ENCODE measurements around the gene OPCML.

The OPCML gene

DNA sequence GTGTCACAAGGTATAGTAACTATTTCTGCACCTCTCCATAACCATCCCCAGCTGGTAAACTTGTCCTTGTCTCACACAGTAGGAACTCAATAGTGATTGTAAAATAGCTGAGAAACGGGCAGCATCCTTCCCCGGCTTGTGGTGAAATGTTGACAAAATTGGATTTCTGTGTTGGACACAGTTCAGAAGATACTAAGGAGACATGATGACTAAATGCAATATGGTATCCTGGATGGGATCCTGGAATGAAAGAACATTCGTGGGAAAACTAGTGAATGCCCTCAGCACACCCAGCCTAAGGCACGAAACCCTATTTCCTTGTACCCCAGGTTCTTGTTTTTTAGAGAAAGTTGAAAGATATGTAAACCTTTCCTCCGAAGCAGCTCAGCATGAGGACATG lies 18.8 kb upstream of the OPCML start:
- no peaks in the 10 kb centered on the region for H3K36me3 Mint-ChIP-seq (ENCODE audit: low read depth)
- no peak overlapping the region for H3K4me3 Mint-ChIP-seq
- H3K4me1 Mint-ChIP-seq (ENCODE audit: low read depth), result no peaks in the 10 kb centered on the region
- peaks cover 4% of the 10 kb centered on the region for H3K9me3 Mint-ChIP-seq
- H3K27ac Mint-ChIP-seq, result no peak overlapping the region
- H3K27me3 Mint-ChIP-seq (ENCODE audit: low read depth), result no peaks in the 10 kb centered on the region

DNA sequence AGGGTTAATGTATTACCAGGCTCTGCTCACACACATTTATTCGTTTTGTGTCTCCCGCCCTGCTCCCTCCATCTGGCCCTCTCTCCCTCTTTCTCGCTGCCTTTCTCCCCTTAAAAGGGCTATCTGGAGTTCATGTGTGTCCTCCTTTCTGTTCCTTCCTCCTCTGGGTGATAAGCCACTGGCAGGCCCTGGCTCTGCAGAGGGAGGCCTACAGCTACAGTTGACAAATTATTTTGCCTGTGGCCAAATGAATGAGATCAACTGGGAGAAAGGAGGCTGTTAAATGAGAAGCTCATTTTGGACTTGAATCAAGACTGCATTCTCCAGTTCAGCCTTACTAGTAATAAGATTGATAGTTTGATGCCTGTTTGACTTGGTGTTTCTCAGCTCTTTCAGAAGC lies 17.5 kb upstream of the OPCML start:
- Mint-ChIP-seq H3K36me3 (ENCODE audit: low read depth) (no peaks in the 10 kb centered on the region), H3K27me3 (ENCODE audit: low read depth) (no peaks in the 10 kb centered on the region), H3K27ac (no peak overlapping the region), H3K9me3 (peaks cover 4% of the 10 kb centered on the region), H3K4me3 (no peak overlapping the region), H3K4me1 (ENCODE audit: low read depth) (no peaks in the 10 kb centered on the region)

DNA sequence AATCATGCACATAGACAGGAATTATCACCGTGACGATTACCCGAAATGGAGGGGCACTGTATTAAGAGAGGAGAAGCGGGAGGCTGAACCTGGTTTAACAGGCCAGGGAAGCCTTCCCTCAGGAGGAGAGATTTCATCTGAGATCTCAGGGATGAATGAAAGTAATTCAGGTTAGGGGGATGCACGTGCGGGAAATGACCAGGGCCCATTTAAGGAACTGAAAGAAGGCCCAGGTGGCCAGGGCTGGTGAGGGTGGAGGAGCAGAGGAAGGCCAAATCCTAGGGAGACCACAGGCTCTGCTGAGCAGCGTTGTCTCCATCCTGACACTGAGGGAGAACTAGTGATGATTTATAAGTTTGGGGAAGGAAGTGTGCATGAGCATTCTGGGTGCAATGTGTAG lies 16.3 kb upstream of the OPCML start:
- Mint-ChIP-seq H3K9me3 (peaks cover 4% of the 10 kb centered on the region), H3K4me3 (no peak overlapping the region), H3K4me1 (ENCODE audit: low read depth) (no peaks in the 10 kb centered on the region), H3K27me3 (ENCODE audit: low read depth) (no peaks in the 10 kb centered on the region), H3K27ac (no peak overlapping the region), H3K36me3 (ENCODE audit: low read depth) (no peaks in the 10 kb centered on the region)

DNA sequence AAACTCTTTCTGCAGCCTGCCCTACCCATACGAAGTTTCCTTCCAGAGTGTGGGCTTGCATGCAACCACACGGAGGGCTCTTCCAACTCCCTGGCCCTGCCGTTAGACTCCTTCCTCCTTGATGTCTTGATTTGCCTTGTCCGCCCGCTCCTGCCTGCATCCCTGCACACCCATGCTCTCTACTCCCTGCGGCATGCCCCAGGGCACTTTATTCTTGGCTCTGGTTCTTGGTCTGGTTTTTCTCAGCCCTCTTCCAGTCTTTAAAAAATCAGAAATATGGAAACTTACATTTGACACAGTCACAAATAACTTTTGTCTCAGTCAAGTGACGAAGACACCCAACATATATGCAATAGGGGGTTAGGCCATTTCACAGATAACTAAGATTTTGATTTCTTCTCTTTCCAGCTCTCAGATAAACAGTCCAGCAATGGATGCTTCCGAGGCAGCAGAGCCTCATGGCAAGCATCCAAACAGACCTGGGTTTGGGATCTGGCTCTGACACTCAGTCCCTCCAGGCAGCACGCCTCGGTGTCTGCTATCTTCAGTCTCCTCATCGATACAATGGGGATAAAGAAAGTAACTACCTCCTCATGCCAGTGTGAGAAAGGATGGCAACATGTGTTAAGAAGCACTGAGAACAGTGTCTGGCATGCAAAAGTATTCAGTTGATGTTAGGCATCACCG lies 15.7 kb upstream of the OPCML start:
- Mint-ChIP-seq H3K36me3 (ENCODE audit: low read depth) (no peaks in the 10 kb centered on the region), H3K27me3 (ENCODE audit: low read depth) (no peaks in the 10 kb centered on the region), H3K4me3 (no peak overlapping the region), H3K27ac (no peak overlapping the region), H3K9me3 (peaks cover 4% of the 10 kb centered on the region), H3K4me1 (ENCODE audit: low read depth) (no peaks in the 10 kb centered on the region)

DNA sequence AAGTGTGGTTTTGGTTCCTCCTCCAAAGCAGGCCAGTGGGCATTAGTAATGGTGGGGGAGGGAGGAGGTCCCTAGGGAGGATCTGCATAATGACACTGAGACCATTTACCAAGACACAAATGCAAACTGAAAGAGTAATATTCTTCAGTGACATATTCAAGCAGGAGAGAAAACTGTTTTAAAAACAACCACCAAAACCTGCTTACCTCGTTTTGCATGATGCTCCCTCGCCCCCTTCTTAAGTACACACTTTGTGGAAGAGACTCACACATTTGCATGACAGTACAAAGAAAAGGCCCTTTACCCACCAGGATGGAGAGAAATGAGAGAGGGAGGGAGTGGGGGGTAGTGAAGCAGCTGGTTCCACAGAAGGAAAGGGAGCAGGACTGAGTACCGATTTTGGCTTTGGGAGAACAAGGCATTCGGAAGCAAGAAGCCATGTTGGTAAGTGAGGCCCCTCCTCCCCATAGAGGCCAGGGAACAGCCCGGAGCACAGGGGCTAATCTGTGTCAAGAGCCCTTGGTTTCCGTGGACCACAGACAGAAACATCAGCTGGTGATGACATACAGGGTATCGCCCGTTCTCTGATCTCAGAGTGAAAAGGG lies 13.0 kb upstream of the OPCML start:
- Mint-ChIP-seq H3K9me3 (peaks cover 4% of the 10 kb centered on the region), H3K4me1 (ENCODE audit: low read depth) (no peaks in the 10 kb centered on the region), H3K27ac (no peak overlapping the region), H3K4me3 (no peak overlapping the region), H3K27me3 (ENCODE audit: low read depth) (no peaks in the 10 kb centered on the region), H3K36me3 (ENCODE audit: low read depth) (no peaks in the 10 kb centered on the region)

DNA sequence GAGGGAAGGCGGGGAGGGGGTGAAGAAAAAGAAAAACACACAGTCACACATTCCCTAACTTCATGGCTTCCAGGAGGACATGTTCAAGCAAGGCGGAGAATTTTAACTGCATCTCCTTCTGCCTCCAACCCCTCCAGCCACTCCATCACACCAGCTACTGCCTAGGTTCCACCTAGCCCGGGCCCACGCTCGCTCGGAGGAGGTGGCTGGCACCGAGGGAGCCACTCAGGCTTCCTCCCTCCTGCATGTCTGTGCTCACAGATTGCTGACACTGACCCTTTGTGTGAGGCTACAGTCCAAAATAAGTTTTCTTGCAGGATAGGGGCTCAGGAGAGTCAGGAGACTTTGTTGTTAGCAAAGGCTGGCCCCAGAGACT lies 9.4 kb upstream of the OPCML start:
- Mint-ChIP-seq H3K4me3 (no peak overlapping the region), H3K9me3 (no peaks in the 10 kb centered on the region), H3K4me1 (ENCODE audit: low read depth) (no peaks in the 10 kb centered on the region), H3K36me3 (ENCODE audit: low read depth) (no peaks in the 10 kb centered on the region), H3K27me3 (ENCODE audit: low read depth) (no peaks in the 10 kb centered on the region), H3K27ac (no peak overlapping the region)

DNA sequence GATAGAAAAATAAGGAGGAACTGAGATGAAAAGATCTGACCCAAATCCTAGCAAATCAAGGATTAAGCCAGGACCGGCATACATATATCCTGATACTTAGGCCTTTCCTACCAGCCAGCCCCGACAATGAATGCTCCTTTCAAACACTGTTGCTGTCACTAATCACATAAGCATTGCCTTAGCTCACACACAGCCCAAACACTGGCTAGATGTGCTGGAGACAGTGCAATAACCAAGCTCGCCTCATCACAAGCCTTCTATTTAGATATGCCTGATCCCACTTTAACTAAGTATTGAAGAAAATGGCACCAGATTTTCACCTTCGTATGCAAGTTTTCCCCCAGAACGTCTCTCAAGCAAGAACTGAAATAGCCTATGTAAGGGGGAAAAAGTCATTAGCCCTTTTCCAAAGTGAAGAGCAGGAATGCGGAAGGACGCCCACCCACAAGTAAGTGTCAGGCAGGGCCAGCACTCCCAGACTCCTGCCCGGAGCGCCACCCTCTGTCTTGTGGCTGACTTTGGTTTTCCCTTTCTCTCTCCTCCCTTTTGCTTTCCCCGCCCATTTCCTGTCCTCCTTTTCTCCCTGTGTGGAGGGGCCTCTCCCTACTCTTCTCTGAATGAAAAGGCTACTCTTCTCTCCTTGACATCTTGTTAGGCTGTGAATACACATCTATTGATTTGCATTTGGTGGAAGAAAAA lies 8.9 kb upstream of the OPCML start:
- no peak overlapping the region for H3K27ac Mint-ChIP-seq
- H3K4me1 Mint-ChIP-seq (ENCODE audit: low read depth), result no peaks in the 10 kb centered on the region
- no peak overlapping the region for H3K4me3 Mint-ChIP-seq
- no peaks in the 10 kb centered on the region for H3K36me3 Mint-ChIP-seq (ENCODE audit: low read depth)
- no peaks in the 10 kb centered on the region for H3K9me3 Mint-ChIP-seq
- H3K27me3 Mint-ChIP-seq (ENCODE audit: low read depth), result no peaks in the 10 kb centered on the region

DNA sequence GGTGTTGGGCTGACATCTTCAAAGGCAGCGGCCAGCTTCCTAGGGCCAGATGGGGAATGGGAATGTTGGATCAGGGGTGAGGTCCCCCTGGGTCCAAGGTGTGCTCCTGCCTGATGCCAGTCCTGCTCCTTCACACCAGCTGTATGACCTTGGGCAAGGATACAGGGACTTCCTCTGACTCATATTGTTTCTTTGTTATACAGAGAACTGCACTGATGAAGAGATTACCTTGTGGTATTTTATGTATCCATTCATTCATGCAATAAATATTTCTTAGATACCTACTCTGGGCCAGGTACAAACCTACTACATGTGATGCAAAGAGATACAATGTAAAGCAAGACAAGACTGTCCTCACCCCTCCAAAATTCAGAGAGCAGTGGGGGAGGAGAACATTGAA lies 3.9 kb upstream of the OPCML start:
- Mint-ChIP-seq H3K27me3 (ENCODE audit: low read depth) (peaks cover 30% of the 10 kb centered on the region), H3K4me1 (ENCODE audit: low read depth) (no peaks in the 10 kb centered on the region), H3K9me3 (no peaks in the 10 kb centered on the region), H3K27ac (no peak overlapping the region), H3K36me3 (ENCODE audit: low read depth) (no peaks in the 10 kb centered on the region), H3K4me3 (no peak overlapping the region)

DNA sequence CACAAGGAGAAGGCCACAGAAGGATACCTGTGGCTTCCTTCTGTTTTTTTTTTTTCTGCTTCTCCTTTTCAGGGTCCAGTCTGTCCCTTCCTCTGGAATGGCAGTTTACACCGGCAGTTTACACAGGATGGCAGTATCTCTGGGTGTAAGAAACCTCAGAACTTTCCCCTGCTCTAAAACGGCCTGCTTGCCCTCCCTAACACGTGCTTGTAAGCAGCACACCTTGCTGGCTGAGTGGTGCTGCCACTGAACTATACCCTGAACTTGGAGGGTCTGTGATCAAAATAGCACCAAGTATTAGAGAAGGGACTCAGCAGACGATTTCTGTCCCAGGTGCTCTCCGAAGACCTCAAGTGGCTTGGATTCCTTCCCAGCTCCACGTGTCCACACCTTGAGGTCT lies 904 bp upstream of the OPCML start:
- Mint-ChIP-seq H3K4me3 (no peak overlapping the region), H3K36me3 (ENCODE audit: low read depth) (no peaks in the 10 kb centered on the region), H3K27me3 (ENCODE audit: low read depth) (peaks cover 53% of the 10 kb centered on the region), H3K4me1 (ENCODE audit: low read depth) (no peaks in the 10 kb centered on the region), H3K27ac (no peak overlapping the region), H3K9me3 (no peaks in the 10 kb centered on the region)

DNA sequence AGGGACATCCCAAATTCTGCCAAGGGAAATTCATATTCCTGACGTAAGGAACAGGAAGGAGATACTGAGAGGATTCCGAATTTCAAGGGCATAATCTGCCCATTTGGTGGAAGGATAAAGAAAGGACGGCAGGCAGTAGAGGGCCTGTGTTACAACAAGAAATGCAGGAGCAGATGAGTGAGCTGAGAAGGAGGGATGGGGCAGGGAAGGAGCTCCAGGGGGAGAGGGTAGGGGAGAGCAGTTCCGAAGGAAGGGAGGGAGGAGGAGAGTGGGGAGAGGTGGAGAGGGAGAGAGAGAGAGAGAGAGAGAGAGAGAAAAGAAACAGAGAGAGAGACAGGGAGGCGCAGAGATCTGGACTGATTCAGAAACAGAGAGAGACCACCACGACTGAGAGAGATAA lies 843 bp downstream of the OPCML start:
- no peaks in the 10 kb centered on the region for H3K36me3 Mint-ChIP-seq (ENCODE audit: low read depth)
- no peaks in the 10 kb centered on the region for H3K4me1 Mint-ChIP-seq (ENCODE audit: low read depth)
- peaks cover 54% of the 10 kb centered on the region for H3K27me3 Mint-ChIP-seq (ENCODE audit: low read depth)
- H3K9me3 Mint-ChIP-seq, result no peaks in the 10 kb centered on the region
- no peak overlapping the region for H3K4me3 Mint-ChIP-seq
- no peak overlapping the region for H3K27ac Mint-ChIP-seq

DNA sequence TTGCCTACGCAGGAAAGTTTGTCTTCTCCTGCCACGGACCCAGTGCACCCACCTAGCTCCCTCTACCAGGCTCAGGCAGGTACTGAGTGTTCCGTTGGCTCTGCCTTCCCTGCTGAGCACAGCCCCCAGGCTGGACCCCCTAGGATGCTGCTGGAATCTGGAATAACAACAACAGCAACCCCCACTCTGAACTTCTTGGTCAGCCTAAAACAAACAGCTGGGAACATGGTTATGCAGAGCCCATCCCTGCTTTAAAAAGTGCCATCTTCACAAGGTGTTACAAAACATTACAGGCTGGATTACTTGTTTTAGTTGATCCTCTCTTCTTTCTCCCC lies 1.8 kb downstream of the OPCML start:
- Mint-ChIP-seq H3K36me3 (ENCODE audit: low read depth) (no peaks in the 10 kb centered on the region), H3K9me3 (no peaks in the 10 kb centered on the region), H3K27me3 (ENCODE audit: low read depth) (peaks cover 54% of the 10 kb centered on the region), H3K27ac (no peak overlapping the region), H3K4me1 (ENCODE audit: low read depth) (no peaks in the 10 kb centered on the region), H3K4me3 (no peak overlapping the region)

DNA sequence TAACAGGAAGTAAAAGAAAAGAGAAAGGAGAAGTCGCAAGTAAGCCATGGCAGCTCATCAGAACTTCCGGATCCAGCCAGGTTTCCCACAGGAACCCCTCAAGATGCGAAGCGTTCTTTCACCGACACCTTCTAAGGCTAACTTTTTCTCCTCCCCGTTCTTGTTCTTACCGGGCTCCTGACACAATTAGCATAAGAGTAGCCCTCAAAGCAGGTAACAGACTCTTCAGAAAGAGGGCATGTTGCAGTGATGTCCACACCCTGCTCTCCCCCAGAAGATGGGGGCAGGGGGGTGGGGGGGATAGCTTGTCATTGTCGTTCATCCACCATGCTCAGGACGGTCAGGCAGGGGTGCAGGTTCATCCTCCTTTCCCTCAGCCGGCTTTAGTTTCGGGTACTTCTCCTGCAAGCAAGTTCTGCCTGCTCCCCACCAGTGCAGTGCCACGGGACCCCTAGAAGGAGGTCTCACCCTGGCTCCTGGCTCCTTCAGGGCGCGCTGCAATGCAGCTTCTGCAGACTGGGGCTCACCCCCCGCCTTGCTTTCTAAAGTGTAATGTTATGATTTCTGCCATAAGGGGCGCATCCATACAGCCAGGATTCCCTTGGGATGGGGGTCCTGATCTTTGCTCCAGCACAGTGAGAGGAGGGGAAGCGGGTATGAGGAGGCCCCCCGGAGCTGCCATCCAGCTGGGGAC lies 2.3 kb downstream of the OPCML start:
- Mint-ChIP-seq H3K27me3 (ENCODE audit: low read depth) (peaks cover 54% of the 10 kb centered on the region), H3K27ac (no peak overlapping the region), H3K36me3 (ENCODE audit: low read depth) (no peaks in the 10 kb centered on the region), H3K4me1 (ENCODE audit: low read depth) (no peaks in the 10 kb centered on the region), H3K9me3 (no peaks in the 10 kb centered on the region), H3K4me3 (no peak overlapping the region)

DNA sequence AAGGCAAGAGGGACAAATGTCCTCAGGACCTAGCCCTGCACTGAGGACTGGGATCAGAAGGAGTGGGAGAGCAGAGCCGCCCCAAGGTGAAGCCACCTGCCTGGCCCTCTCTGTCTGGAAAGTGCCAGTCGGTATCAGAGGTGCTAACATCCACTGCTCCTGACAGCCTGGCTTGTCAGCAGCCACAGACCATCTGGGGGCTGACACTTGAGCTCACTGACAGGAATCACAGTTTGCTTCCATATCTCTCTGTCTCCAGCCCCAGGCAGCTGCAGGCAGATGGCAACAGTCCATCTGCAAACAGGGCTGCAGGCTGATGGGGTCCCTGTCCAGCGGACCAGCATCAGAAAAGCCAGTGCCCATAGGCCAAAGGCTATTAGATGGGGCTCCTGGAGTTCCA lies 5.5 kb downstream of the OPCML start:
- no peaks in the 10 kb centered on the region for H3K4me1 Mint-ChIP-seq (ENCODE audit: low read depth)
- H3K27me3 Mint-ChIP-seq (ENCODE audit: low read depth), result peaks cover 30% of the 10 kb centered on the region
- H3K9me3 Mint-ChIP-seq, result no peaks in the 10 kb centered on the region
- no peaks in the 10 kb centered on the region for H3K36me3 Mint-ChIP-seq (ENCODE audit: low read depth)
- H3K27ac Mint-ChIP-seq, result no peak overlapping the region
- H3K4me3 Mint-ChIP-seq, result no peak overlapping the region

DNA sequence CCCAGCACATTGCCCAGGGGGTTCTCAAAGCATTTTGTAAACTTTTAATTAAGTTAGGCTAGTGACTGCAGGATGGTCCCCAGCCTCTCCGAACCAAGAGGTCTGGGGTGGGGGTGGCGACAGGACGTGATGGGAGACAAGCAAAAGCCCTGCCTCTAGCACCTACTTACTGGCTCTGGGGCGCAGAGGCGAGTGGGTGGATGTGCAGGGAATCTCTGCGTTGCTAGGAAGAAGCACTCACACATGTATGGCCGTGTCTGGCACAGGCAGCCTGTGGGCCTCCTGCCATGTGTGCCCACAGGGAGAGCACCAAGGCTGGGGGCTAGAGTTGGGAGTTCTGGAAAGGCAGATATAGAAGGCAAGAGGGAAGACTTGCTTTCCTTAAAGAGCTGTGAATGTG lies 6.3 kb downstream of the OPCML start:
- Mint-ChIP-seq H3K4me1 (ENCODE audit: low read depth) (no peaks in the 10 kb centered on the region), H3K36me3 (ENCODE audit: low read depth) (no peaks in the 10 kb centered on the region), H3K4me3 (no peak overlapping the region), H3K27ac (no peak overlapping the region), H3K27me3 (ENCODE audit: low read depth) (peaks cover 22% of the 10 kb centered on the region), H3K9me3 (no peaks in the 10 kb centered on the region)

DNA sequence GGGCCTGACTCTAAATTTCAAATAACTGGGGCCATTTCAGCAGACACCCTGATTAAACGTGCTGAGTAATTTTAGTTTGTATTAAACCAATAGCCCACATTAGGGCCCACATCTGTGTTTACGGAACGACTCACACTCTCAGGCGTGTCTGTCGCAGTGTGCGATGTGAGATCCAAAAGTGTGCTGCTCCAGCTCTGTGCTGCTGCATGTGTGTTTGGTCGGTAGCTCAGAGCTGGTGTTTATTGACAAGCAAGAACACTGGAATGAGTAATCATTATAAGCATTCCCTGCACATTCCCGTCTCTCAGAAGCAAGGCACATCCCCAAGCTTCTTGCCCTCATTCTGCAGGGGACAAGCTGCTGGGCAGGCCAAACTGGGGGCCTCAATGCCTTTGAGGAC lies 7.8 kb downstream of the OPCML start:
- peaks cover 7% of the 10 kb centered on the region for H3K27me3 Mint-ChIP-seq (ENCODE audit: low read depth)
- H3K4me1 Mint-ChIP-seq (ENCODE audit: low read depth), result no peaks in the 10 kb centered on the region
- no peak overlapping the region for H3K4me3 Mint-ChIP-seq

More for the DNA sequence above, 7.8 kb downstream of the OPCML start:
- H3K9me3 Mint-ChIP-seq, result no peaks in the 10 kb centered on the region
- no peaks in the 10 kb centered on the region for H3K36me3 Mint-ChIP-seq (ENCODE audit: low read depth)
- no peak overlapping the region for H3K27ac Mint-ChIP-seq

Data from T-helper 1 cell treated with Interleukin-12 subunit alpha and Interleukin-12 subunit beta and Interleukin-4 antibody, amounts not matched to agents 30 μg/mL and 1 μg/mL, for 36 hours (primary cell).